ENCODE data around the gene TBC1D22A. TPM values are rescaled to one million over a fixed set of nuclear protein-coding genes. Genes with fewer than 3 reads are reported as not detected.

The TBC1D22A gene
- total and polyA plus RNA-seq, 11 donors = 9.4 to 30.7 (median 18.6) TPM

GRCh38 chr22:47006869-47007268, 244.4 kb downstream of the TBC1D22A start:
- Histone ChIP-seq H3K27me3 (no peaks in the 10 kb centered on the region), H3K27ac (no peak overlapping the region), H3K4me3 (no peak overlapping the region), H3K9me3 (no peaks in the 10 kb centered on the region), H3K36me3 (peaks cover 0 to 31% (median 0%) of the 10 kb centered on the region in 9 donors), H3K4me1 (peaks cover 0 to 10% (median 5%) of the 10 kb centered on the region in 12 donors)
- ATAC-seq (peak in 1 of 4 donors; percentile 3), DNase-seq (no peak)
- no peak for TF ChIP-seq POLR2A (IDR thresholded peaks at IDR 0.05)
- no peak for TF ChIP-seq CTCF (IDR thresholded peaks at IDR 0.05)
- intact Hi-C loops (cut with DNase I) = loop anchor here in 1 of 10 donors (10.0 kb wide), 2 partner anchors 62 to 132 kb away; no protein-coding TSS in a partner anchor
- 92 to 100% (median 96%) methylated on average over 3 to 5 of the region's 5 CpGs for WGBS, 4 donors

- Histone ChIP-seq H3K4me3 (no peak overlapping the region), H3K9me3 (no peaks in the 10 kb centered on the region), H3K27ac (no peak overlapping the region), H3K27me3 (no peaks in the 10 kb centered on the region), H3K36me3 (peaks cover 0 to 31% (median 0%) of the 10 kb centered on the region in 9 donors), H3K4me1 (peaks cover 0 to 10% (median 5%) of the 10 kb centered on the region in 12 donors)
- intact Hi-C loops (cut with DNase I) = loop anchor here in 1 of 10 donors (10.0 kb wide), 2 partner anchors 63 to 133 kb away; no protein-coding TSS in a partner anchor
- DNase-seq = no peak
- WGBS, 4 donors = 94 to 100% (median 97%) methylated on average over 2 of the region's 2 CpGs
- no peak for ATAC-seq
- TF ChIP-seq POLR2A (IDR thresholded peaks at IDR 0.05) (no peak), CTCF (IDR thresholded peaks at IDR 0.05) (no peak)
These were observed 245.0 kb downstream of the TBC1D22A start for GRCh38 chr22:47007496-47007895.

GRCh38 chr22:47008208-47008885, 245.9 kb downstream of the TBC1D22A start:
- no peaks in the 10 kb centered on the region for H3K9me3 ChIP-seq
- intact Hi-C loops (cut with DNase I) = loop anchor here in 1 of 10 donors (10.0 kb wide), 2 partner anchors 64 to 134 kb away; no protein-coding TSS in a partner anchor
- no peak for TF ChIP-seq POLR2A (IDR thresholded peaks at IDR 0.05)
- TF ChIP-seq CTCF (IDR thresholded peaks at IDR 0.05) = no peak
- no peaks in the 10 kb centered on the region for H3K27me3 ChIP-seq
- peaks cover 0 to 10% (median 5%) of the 10 kb centered on the region in 12 donors for H3K4me1 ChIP-seq
- H3K4me3 ChIP-seq = no peak overlapping the region
- ATAC-seq (no peak), DNase-seq (no peak)
- peaks cover 0 to 31% (median 0%) of the 10 kb centered on the region in 9 donors for H3K36me3 ChIP-seq
- 96 to 98% (median 97%) methylated on average over 5 of the region's 5 CpGs for WGBS, 4 donors
- no peak overlapping the region for H3K27ac ChIP-seq

- Histone ChIP-seq H3K9me3 (no peaks in the 10 kb centered on the region), H3K36me3 (peaks cover 0 to 31% (median 0%) of the 10 kb centered on the region in 9 donors), H3K27ac (no peak overlapping the region), H3K4me3 (no peak overlapping the region), H3K4me1 (peaks cover 0 to 10% (median 5%) of the 10 kb centered on the region in 12 donors), H3K27me3 (no peaks in the 10 kb centered on the region)
- intact Hi-C loops (cut with DNase I) = loop anchor here in 1 of 10 donors (10.0 kb wide), 2 partner anchors 65 to 135 kb away; no protein-coding TSS in a partner anchor
- ATAC-seq (no peak), DNase-seq (no peak)
- no peak for TF ChIP-seq CTCF (IDR thresholded peaks at IDR 0.05)
- WGBS, 4 donors = 94 to 97% (median 96%) methylated on average over 8 of the region's 8 CpGs
These were observed 247.1 kb downstream of the TBC1D22A start for GRCh38 chr22:47009304-47010101.

All from heart left ventricle (tissue), 16 donors.